K562 (cell line): ENCODE measurements around the gene BCL10. TPM values are rescaled to one million over a fixed set of nuclear protein-coding genes. Genes with fewer than 3 reads are reported as not detected.

Source experiments
- HNRNPUL1 ChIP-seq: fragments of 200-400 bp; formaldehyde crosslinking; IDR thresholded peaks from 2 replicates; pipeline ENCODE4 v1.6.1; 2017; ENCODE audit warnings: low read length
- MECOM ChIP-seq: fragments of 250-450 bp; sonication (Bioruptor Pico); IDR thresholded peaks from 2 replicates; pipeline ENCODE4 v1.8.0; 2022; ENCODE audit warnings: inconsistent platforms
- RBM15 ChIP-seq: fragments of 200-400 bp; formaldehyde crosslinking; IDR thresholded peaks from 2 replicates; pipeline ENCODE4 v1.6.1; 2018; ENCODE audit warnings: mild to moderate bottlenecking, low read length, moderate library complexity; ENCODE audit not compliant: insufficient read depth
- TCF3 ChIP-seq: sonication (generic); formaldehyde crosslinking; IDR thresholded peaks from 2 replicates; pipeline ENCODE4 v1.4.0; 2020; ENCODE audit warnings: mild to moderate bottlenecking, missing genetic modification reagents
- TFAP4 ChIP-seq: sonication (generic); formaldehyde crosslinking; IDR thresholded peaks from 2 replicates; pipeline ENCODE4 v1.8.0; 2022; ENCODE audit warnings: missing genetic modification reagents, mild to moderate bottlenecking, moderate library complexity, borderline replicate concordance
- ZBTB33 ChIP-seq: sonication (generic); formaldehyde crosslinking; IDR thresholded peaks from 2 replicates; pipeline ENCODE4 v1.8.1; 2023; ENCODE audit warnings: mild to moderate bottlenecking, missing genetic modification reagents
- polyA plus RNA-seq, 8 experiments: library from polyadenylated mRNA; depleted of rRNA in 4 of 8; stranded (reverse) in 5 of 8; unstranded in 3 of 8; fragments of >200 nt; fragmentation: Nextera tagmentation in 2 of 8; fragmentation: Illumina TruSeq in 1 of 8; extraction: Ambion mirVana in 2 of 8; extraction: Trizol in 1 of 8; gene quantifications; 2 replicates each; pipeline versions ENCODE4 v1.2.1 to v1.2.3, GENCODE V29; 2011 to 2014; ENCODE audit warnings: inconsistent platforms in 1 of 8, missing spikeins in 1 of 8
- total RNA-seq, 7 experiments: library from RNA; depleted of rRNA in 6 of 7; stranded (reverse); fragments of >200 nt in 6 of 7; fragmentation: Illumina TruSeq in 2 of 7; extraction: Trizol in 2 of 7; gene quantifications; 2 replicates each; pipeline versions ENCODE4 v1.2.1 to v1.2.3, GENCODE V29; 2011 to 2021; ENCODE audit warnings: low replicate concordance in 1 of 7
- TF ChIP-seq, protein P1 (sequence below), 2 experiments: IDR thresholded peaks; 2 replicates each; pipeline ENCODE4 v1.6.1; 2012; ENCODE audit warnings: improper control_type of control experiment in 2 of 2, low read depth in 2 of 2, low read length in 2 of 2, borderline replicate concordance in 1 of 2
- TF ChIP-seq, protein P2 (sequence below): fragments of 450-650 bp; formaldehyde crosslinking; IDR thresholded peaks from 2 replicates; pipeline ENCODE4 v1.4.0; 2020; ENCODE audit warnings: mild to moderate bottlenecking, moderate library complexity
- TF ChIP-seq, protein P3 (sequence below), 3 experiments: IDR thresholded peaks in 2 of 3; conservative IDR thresholded peaks in 1 of 3; 2 replicates each; pipeline ENCODE4 v1.5.1; 2011 to 2012; ENCODE audit warnings: low read length in 3 of 3, mild to moderate bottlenecking in 3 of 3, control low read depth in 2 of 3, improper control_type of control experiment in 1 of 3, inconsistent platforms in 1 of 3, low read depth in 1 of 3, mixed read lengths in 1 of 3, moderate library complexity in 1 of 3; ENCODE audit not compliant: insufficient read depth in 2 of 3

Gene BCL10
- total and polyA plus RNA-seq, 9 of the 15 experiments (the other 6 are each of a cell fraction or from before 2014, with no cell fraction given) = 8.0 to 19.4 (median 12.3) TPM

DNA sequence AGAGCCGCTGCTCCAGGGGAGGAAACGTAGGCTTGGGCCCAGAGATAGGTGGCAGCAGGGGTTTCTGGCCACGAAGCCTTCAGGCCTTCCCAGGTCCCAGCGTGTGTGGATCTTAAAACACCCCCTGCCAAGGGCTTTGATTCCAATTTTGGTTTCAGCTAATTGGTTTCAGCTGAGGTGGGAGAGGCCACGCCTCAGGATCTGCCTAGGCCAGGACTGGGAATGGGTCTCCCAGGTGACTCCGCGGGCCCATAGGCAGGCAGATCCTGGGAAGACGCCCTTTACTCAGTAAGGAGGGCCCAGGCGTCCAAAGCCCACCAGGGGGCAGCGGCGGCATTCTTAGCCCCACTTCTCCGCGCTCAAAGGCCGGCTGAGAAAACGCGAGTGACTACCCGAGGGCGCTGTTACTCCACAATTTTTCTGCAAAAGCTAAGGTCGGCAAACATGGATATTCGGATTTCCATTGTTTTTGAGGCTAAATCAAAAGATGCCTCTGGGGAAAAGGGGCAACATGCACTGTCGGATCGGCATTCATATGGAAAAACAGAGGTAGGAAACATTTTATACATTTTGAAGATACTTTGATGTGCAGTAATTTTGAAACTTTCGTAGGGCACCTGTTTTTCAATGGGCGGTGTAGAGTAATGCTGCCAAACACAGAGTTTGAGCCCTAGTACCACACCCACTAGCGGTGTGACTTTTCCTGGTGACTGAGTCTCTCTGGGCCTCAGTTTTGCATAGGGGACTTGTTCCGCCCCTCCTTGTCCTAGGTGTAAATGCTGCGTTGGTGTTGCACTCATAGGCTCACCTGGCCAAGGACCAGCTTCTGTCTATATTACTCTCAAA lies 31.8 kb upstream of the BCL10 start (continued):
- TF ChIP-seq, protein P1, sequence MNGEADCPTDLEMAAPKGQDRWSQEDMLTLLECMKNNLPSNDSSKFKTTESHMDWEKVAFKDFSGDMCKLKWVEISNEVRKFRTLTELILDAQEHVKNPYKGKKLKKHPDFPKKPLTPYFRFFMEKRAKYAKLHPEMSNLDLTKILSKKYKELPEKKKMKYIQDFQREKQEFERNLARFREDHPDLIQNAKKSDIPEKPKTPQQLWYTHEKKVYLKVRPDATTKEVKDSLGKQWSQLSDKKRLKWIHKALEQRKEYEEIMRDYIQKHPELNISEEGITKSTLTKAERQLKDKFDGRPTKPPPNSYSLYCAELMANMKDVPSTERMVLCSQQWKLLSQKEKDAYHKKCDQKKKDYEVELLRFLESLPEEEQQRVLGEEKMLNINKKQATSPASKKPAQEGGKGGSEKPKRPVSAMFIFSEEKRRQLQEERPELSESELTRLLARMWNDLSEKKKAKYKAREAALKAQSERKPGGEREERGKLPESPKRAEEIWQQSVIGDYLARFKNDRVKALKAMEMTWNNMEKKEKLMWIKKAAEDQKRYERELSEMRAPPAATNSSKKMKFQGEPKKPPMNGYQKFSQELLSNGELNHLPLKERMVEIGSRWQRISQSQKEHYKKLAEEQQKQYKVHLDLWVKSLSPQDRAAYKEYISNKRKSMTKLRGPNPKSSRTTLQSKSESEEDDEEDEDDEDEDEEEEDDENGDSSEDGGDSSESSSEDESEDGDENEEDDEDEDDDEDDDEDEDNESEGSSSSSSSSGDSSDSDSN (IDR thresholded peaks at IDR 0.05; ENCODE audit: borderline replicate concordance in 1 of 2, low read depth in 2 of 2, low read length in 2 of 2) = peak in 1 of 2 experiments; percentile 43; a peak in 1 of 4 replicates
- TF ChIP-seq RBM15 (no peak), TFAP4 (CRISPR knock-in tag) (peak; percentile 45; the same call in 1 of the 2 replicates), HNRNPUL1 (no peak), TCF3 (CRISPR knock-in tag) (no peak), ZBTB33 (CRISPR knock-in tag) (no peak), MECOM (CRISPR knock-in tag) (no peak)
- TF ChIP-seq, protein P2, sequence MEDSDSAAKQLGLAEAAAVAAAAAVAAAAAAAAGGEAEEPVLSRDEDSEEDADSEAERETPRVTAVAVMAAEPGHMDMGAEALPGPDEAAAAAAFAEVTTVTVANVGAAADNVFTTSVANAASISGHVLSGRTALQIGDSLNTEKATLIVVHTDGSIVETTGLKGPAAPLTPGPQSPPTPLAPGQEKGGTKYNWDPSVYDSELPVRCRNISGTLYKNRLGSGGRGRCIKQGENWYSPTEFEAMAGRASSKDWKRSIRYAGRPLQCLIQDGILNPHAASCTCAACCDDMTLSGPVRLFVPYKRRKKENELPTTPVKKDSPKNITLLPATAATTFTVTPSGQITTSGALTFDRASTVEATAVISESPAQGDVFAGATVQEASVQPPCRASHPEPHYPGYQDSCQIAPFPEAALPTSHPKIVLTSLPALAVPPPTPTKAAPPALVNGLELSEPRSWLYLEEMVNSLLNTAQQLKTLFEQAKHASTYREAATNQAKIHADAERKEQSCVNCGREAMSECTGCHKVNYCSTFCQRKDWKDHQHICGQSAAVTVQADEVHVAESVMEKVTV (CRISPR knock-in tag) = peak; percentile 88
- TF ChIP-seq, protein P3, sequence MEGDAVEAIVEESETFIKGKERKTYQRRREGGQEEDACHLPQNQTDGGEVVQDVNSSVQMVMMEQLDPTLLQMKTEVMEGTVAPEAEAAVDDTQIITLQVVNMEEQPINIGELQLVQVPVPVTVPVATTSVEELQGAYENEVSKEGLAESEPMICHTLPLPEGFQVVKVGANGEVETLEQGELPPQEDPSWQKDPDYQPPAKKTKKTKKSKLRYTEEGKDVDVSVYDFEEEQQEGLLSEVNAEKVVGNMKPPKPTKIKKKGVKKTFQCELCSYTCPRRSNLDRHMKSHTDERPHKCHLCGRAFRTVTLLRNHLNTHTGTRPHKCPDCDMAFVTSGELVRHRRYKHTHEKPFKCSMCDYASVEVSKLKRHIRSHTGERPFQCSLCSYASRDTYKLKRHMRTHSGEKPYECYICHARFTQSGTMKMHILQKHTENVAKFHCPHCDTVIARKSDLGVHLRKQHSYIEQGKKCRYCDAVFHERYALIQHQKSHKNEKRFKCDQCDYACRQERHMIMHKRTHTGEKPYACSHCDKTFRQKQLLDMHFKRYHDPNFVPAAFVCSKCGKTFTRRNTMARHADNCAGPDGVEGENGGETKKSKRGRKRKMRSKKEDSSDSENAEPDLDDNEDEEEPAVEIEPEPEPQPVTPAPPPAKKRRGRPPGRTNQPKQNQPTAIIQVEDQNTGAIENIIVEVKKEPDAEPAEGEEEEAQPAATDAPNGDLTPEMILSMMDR (IDR thresholded peaks at IDR 0.05 in 2 of 3, conservative IDR thresholded peaks at IDR 0.05 in 1 of 3; ENCODE audit: insufficient read depth in 2 of 3, low read depth in 1 of 3, low read length in 3 of 3) = peak; percentile 94 to 99 (median 99)
